ENCODE data around the gene VAV3.

GRCh38 chr1:107649023-107649422 lies 316.0 kb downstream of the VAV3 start:
- no peak for TF ChIP-seq CTCF (IDR thresholded peaks at IDR 0.05; ENCODE audit: insufficient read depth, low read depth, low read length)
- TF ChIP-seq EZH2 (IDR thresholded peaks at IDR 0.05; ENCODE audit: insufficient read depth, low read length): no peak

Data from astrocyte (in vitro differentiated cells and primary cell).